HCT116 (cell line): ENCODE data around the gene PITHD1. TPM values are rescaled to one million over a fixed set of nuclear protein-coding genes. Genes with fewer than 3 reads are reported as not detected.

ENCODE experiments used
- ATAC-seq: fragments of 200-7000 bp; cut with Tn5 transposase; 2 replicates; pipeline ENCODE4 v1.9.1; 2020; ENCODE audit warnings: mild to moderate bottlenecking, moderate library complexity
- BruUV-seq: library from RNA; stranded (reverse); fragments of 400-500 nt; replicated peaks from 2 replicates; lab custom pipeline; 2021; lab: Mats Ljungman, UMichigan
- CTCF ChIA-PET: fragments of 300-600 bp; sonication (Branson Sonifier 250); formaldehyde crosslinking; loops from one replicate; lab custom pipeline; 2021; ENCODE audit warnings: antibody characterized with exemption; lab: Charles Lee
- POLR2A ChIA-PET: fragments of 300-600, 350-600 bp; sonication (Branson Sonifier 250); formaldehyde crosslinking; loops from one replicate; lab custom pipeline; 2021; ENCODE audit warnings: antibody characterized with exemption; lab: Charles Lee
- RAD21 ChIA-PET, 2 experiments: fragments of 300-600 bp; sonication (Branson Sonifier 250); formaldehyde crosslinking; loops; one replicate each; lab custom pipeline; 2023; ENCODE audit warnings: low total read pairs in 2 of 2; ENCODE audit not compliant: uncharacterized antibody in 2 of 2, unreplicated experiment in 2 of 2, low non-redundant PET in 1 of 2; lab: Charles Lee
- DNase-seq: peaks from one replicate; pipeline ENCODE4 v3.0.0-alpha.2; 2010; ENCODE audit warnings: low read depth, low spot score
- H2AFZ ChIP-seq: fragments of 200-600 bp; shearing (Covaris generic), sonication (generic); 2 replicates; pipeline ENCODE4 v1.6.1; 2017; ENCODE audit warnings: low read depth, mixed run types, mixed read lengths, antibody characterized with exemption, low read length; ENCODE audit not compliant: poor library complexity, severe bottlenecking
- H3K27ac ChIP-seq: 2 replicates; pipeline ENCODE4 v1.5.1; 2012; ENCODE audit warnings: low read depth, low read length
- H3K27me3 ChIP-seq: fragments of 200-600 bp; sonication (generic); 2 replicates; pipeline ENCODE4 v1.6.1; 2016; ENCODE audit warnings: mixed run types, low read length, mixed read lengths; ENCODE audit not compliant: insufficient read depth
- H3K36me3 ChIP-seq, 2 experiments: fragments of 200-500 bp in 1 of 2; fragments of 200-600 bp in 1 of 2; sonication (Bioruptor generic) in 1 of 2; sonication (generic) in 1 of 2; 2 replicates each; pipeline versions ENCODE4 v1.5.1 to v1.6.1; 2014 to 2016; ENCODE audit warnings: low read length in 2 of 2, inconsistent platforms in 1 of 2, mixed read lengths in 1 of 2, mixed run types in 1 of 2; ENCODE audit not compliant: insufficient read depth in 2 of 2, control insufficient read depth in 1 of 2
- H3K4me1 ChIP-seq, 2 experiments: fragments of 200-600 bp in 1 of 2; sonication (generic) in 1 of 2; 2 replicates each; pipeline versions ENCODE4 v1.5.1 to v1.6.1; 2012 to 2017; ENCODE audit warnings: low read length in 2 of 2, inconsistent platforms in 1 of 2, mild to moderate bottlenecking in 1 of 2, mixed read lengths in 1 of 2, mixed run types in 1 of 2, moderate library complexity in 1 of 2; ENCODE audit not compliant: insufficient read depth in 2 of 2, control insufficient read depth in 1 of 2
- H3K4me2 ChIP-seq: fragments of 200-600 bp; sonication (generic); 2 replicates; pipeline ENCODE4 v1.6.1; 2017; ENCODE audit warnings: mixed run types, low read length, mixed read lengths
- H3K4me3 ChIP-seq, 2 experiments: fragments of 200-600 bp in 1 of 2; sonication (generic) in 1 of 2; replicated peaks in 1 of 2; 2 replicates each; pipeline ENCODE4 v1.5.1; 2011 to 2016; ENCODE audit warnings: low read length in 2 of 2, control low read depth in 1 of 2, low read depth in 1 of 2, mild to moderate bottlenecking in 1 of 2, mixed read lengths in 1 of 2, mixed run types in 1 of 2
- H3K79me2 ChIP-seq: fragments of 200-600 bp; sonication (generic); 2 replicates; pipeline ENCODE4 v1.6.1; 2017; ENCODE audit warnings: mild to moderate bottlenecking, mixed run types, low read length, moderate library complexity, mixed read lengths; ENCODE audit not compliant: insufficient read depth
- H3K9ac ChIP-seq: fragments of 200-600 bp; sonication (generic); 2 replicates; pipeline ENCODE4 v1.6.1; 2016; ENCODE audit warnings: low read length, mixed read lengths
- H3K9me2 ChIP-seq: fragments of 200-600 bp; sonication (generic), shearing (Covaris generic); 2 replicates; pipeline ENCODE4 v1.6.1; 2017; ENCODE audit warnings: mixed run types, mild to moderate bottlenecking, moderate library complexity; ENCODE audit not compliant: insufficient read depth
- H3K9me3 ChIP-seq, 2 experiments: fragments of 200-500 bp in 1 of 2; fragments of 200-600 bp in 1 of 2; sonication (Bioruptor generic) in 1 of 2; sonication (generic) in 1 of 2; 2 replicates each; pipeline ENCODE4 v1.6.1; 2014 to 2017; ENCODE audit warnings: low read length in 2 of 2, mixed read lengths in 2 of 2, inconsistent platforms in 1 of 2, low read depth in 1 of 2, mild to moderate bottlenecking in 1 of 2, mixed run types in 1 of 2, moderate library complexity in 1 of 2; ENCODE audit not compliant: control insufficient read depth in 1 of 2, insufficient read depth in 1 of 2
- H4K20me1 ChIP-seq: fragments of 200-600 bp; sonication (generic), shearing (Covaris generic); 2 replicates; pipeline ENCODE4 v1.6.1; 2017; ENCODE audit warnings: mixed run types, mild to moderate bottlenecking, moderate library complexity; ENCODE audit not compliant: insufficient read depth
- EGR1 ChIP-seq: IDR thresholded peaks from 2 replicates; pipeline ENCODE4 v1.6.1; 2012; ENCODE audit warnings: low read depth
- EZH2 ChIP-seq: fragments of 200-600 bp; sonication (generic); IDR thresholded peaks from 2 replicates; pipeline ENCODE4 v1.6.1; 2017; ENCODE audit warnings: antibody characterized with exemption, mixed run types
- POLR2A ChIP-seq: IDR thresholded peaks from 2 replicates; pipeline ENCODE4 v1.7.0; 2011; ENCODE audit warnings: borderline replicate concordance; ENCODE audit not compliant: insufficient read depth, insufficient read length; ENCODE audit errors: extremely low read depth
- SIN3A ChIP-seq: IDR thresholded peaks from 2 replicates; pipeline ENCODE4 v1.6.1; 2012; ENCODE audit warnings: low read depth
- SP1 ChIP-seq: IDR thresholded peaks from 2 replicates; pipeline ENCODE4 v1.6.1; 2012; ENCODE audit warnings: low read depth
- TCF7L2 ChIP-seq: IDR thresholded peaks from 2 replicates; pipeline ENCODE4 v1.7.0; 2011; ENCODE audit warnings: borderline replicate concordance, inconsistent platforms; ENCODE audit not compliant: insufficient read depth, insufficient read length; ENCODE audit errors: extremely low read depth
- YY1 ChIP-seq: IDR thresholded peaks from 2 replicates; pipeline ENCODE4 v1.6.1; 2011; ENCODE audit warnings: low read length, low read depth, moderate library complexity, mild to moderate bottlenecking; ENCODE audit not compliant: insufficient replicate concordance; ENCODE audit errors: extremely low read depth
- ZFX ChIP-seq: fragments of 450-650 bp; IDR thresholded peaks from 2 replicates; pipeline ENCODE4 v1.6.1; 2017
- intact Hi-C: fragments of 100-400 bp; cut with micrococcal nuclease; formaldehyde crosslinking; loops from 2 replicates; pipeline ENCODE4 v1.10.0; 2022
- total RNA-seq: library from RNA; stranded (reverse); gene quantifications from one replicate; pipeline ENCODE4 v1.2.1, GENCODE V29; 2021; ENCODE audit not compliant: unreplicated experiment
- TF ChIP-seq, protein P1 (sequence below): IDR thresholded peaks from 2 replicates; pipeline ENCODE4 v1.6.1; 2012; ENCODE audit warnings: low read depth

The PITHD1 gene
- total RNA-seq, 1 experiment from 2014 or later = 57.2 TPM

DNA sequence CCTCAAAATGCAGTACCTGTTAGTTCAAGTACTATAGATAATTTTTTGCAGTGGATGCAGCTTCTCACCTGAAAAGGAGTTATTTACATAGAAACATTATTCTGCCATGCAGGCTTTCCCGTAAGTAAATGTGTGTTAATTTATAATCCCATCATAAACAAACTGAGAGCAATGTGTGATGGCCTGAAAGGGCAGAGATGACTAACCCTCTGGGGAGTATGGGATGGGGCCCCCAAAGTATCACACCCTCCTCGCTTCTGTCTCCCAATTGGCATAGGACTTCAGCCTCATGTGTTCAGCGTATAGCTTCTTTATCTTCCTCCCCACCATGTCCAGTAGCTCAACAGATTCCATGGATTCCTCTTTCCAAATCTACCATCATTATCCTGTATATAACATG is 39.4 kb downstream of the PITHD1 start:
- no peak overlapping the region for H3K27ac ChIP-seq
- peaks cover 0 to 5% of the 10 kb centered on the region in 2 experiments; a peak in 1 of 4 replicates for H3K36me3 ChIP-seq
- H3K79me2 ChIP-seq = no peaks in the 10 kb centered on the region
- no peaks in the 10 kb centered on the region for H4K20me1 ChIP-seq
- ChIA-PET CTCF (no interaction called here), POLR2A (no interaction called here), RAD21 (no interaction called here)
- H3K27me3 ChIP-seq = no peaks in the 10 kb centered on the region
- no peaks in the 10 kb centered on the region for H3K9me2 ChIP-seq
- no peak overlapping the region for H3K4me3 ChIP-seq
- DNase-seq = no peak
- TF ChIP-seq EGR1 = no peak
- no peak for TF ChIP-seq TCF7L2
- no peak for TF ChIP-seq EZH2
- no peak for TF ChIP-seq SIN3A
- TF ChIP-seq ZFX = no peak
- no peak for TF ChIP-seq POLR2A
- TF ChIP-seq YY1 = no peak
- TF ChIP-seq, protein P1, sequence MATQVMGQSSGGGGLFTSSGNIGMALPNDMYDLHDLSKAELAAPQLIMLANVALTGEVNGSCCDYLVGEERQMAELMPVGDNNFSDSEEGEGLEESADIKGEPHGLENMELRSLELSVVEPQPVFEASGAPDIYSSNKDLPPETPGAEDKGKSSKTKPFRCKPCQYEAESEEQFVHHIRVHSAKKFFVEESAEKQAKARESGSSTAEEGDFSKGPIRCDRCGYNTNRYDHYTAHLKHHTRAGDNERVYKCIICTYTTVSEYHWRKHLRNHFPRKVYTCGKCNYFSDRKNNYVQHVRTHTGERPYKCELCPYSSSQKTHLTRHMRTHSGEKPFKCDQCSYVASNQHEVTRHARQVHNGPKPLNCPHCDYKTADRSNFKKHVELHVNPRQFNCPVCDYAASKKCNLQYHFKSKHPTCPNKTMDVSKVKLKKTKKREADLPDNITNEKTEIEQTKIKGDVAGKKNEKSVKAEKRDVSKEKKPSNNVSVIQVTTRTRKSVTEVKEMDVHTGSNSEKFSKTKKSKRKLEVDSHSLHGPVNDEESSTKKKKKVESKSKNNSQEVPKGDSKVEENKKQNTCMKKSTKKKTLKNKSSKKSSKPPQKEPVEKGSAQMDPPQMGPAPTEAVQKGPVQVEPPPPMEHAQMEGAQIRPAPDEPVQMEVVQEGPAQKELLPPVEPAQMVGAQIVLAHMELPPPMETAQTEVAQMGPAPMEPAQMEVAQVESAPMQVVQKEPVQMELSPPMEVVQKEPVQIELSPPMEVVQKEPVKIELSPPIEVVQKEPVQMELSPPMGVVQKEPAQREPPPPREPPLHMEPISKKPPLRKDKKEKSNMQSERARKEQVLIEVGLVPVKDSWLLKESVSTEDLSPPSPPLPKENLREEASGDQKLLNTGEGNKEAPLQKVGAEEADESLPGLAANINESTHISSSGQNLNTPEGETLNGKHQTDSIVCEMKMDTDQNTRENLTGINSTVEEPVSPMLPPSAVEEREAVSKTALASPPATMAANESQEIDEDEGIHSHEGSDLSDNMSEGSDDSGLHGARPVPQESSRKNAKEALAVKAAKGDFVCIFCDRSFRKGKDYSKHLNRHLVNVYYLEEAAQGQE = no peak
- TF ChIP-seq SP1 = no peak
- no peaks in the 10 kb centered on the region for H3K4me1 ChIP-seq
- BruUV-seq = no TSS peak
- H3K4me2 ChIP-seq = no peak overlapping the region
- no peak overlapping the region for H2AFZ ChIP-seq
- intact Hi-C loops = no loop called here
- ATAC-seq = no peak
- H3K9me3 ChIP-seq = no peaks in the 10 kb centered on the region
- no peak overlapping the region for H3K9ac ChIP-seq
